Hepatocyte (in vitro differentiated cells): ENCODE results near the gene SLC12A7. TPM values are rescaled to one million over a fixed set of nuclear protein-coding genes. Genes with fewer than 3 reads are reported as not detected.

Experiments
- DNase-seq: peaks from one replicate; pipeline ENCODE4 v3.0.0-alpha.2; 2016; ENCODE audit warnings: low spot score
- H2AFZ ChIP-seq: fragments of 200-600 bp; sonication (generic); 2 replicates; pipeline ENCODE4 v1.6.0; 2016; ENCODE audit warnings: antibody characterized with exemption, mild to moderate bottlenecking
- H3K27ac ChIP-seq: fragments of 200-600 bp; sonication (generic); 2 replicates; pipeline ENCODE4 v1.5.1; 2016; ENCODE audit warnings: mild to moderate bottlenecking
- H3K27me3 ChIP-seq: fragments of 200-600 bp; sonication (generic); 2 replicates; pipeline ENCODE4 v1.6.1; 2016
- H3K36me3 ChIP-seq: fragments of 200-600 bp; sonication (generic); replicated peaks from 2 replicates; pipeline ENCODE4 v1.5.1; 2016; ENCODE audit warnings: low read depth; ENCODE audit not compliant: insufficient read depth
- H3K4me1 ChIP-seq: fragments of 200-600 bp; sonication (generic); 2 replicates; pipeline ENCODE4 v1.5.1; 2016; ENCODE audit warnings: mild to moderate bottlenecking, moderate library complexity; ENCODE audit not compliant: insufficient read depth
- H3K4me2 ChIP-seq: fragments of 200-600 bp; sonication (generic); 2 replicates; pipeline ENCODE4 v1.6.0; 2016
- H3K4me3 ChIP-seq: fragments of 200-600 bp; sonication (generic); 2 replicates; pipeline ENCODE4 v1.5.1; 2016; ENCODE audit warnings: mild to moderate bottlenecking
- H3K79me2 ChIP-seq: fragments of 200-600 bp; sonication (generic); 2 replicates; pipeline ENCODE4 v1.6.0; 2017; ENCODE audit warnings: mild to moderate bottlenecking
- H3K9me2 ChIP-seq: fragments of 200-600 bp; sonication (generic); replicated peaks from 2 replicates; pipeline ENCODE4 v1.6.0; 2017; ENCODE audit warnings: mild to moderate bottlenecking; ENCODE audit not compliant: insufficient read depth
- H3K9me3 ChIP-seq: fragments of 200-600 bp; sonication (generic); 2 replicates; pipeline ENCODE4 v1.5.1; 2016; ENCODE audit warnings: low read depth, mild to moderate bottlenecking
- H4K20me1 ChIP-seq: fragments of 200-600 bp; sonication (generic); 2 replicates; pipeline ENCODE4 v1.6.0; 2016; ENCODE audit warnings: mild to moderate bottlenecking; ENCODE audit not compliant: insufficient read depth, poor library complexity, severe bottlenecking
- EZH2 ChIP-seq: fragments of 200-600 bp; sonication (generic); IDR thresholded peaks from 2 replicates; pipeline ENCODE4 v1.6.1; 2016; ENCODE audit warnings: antibody characterized with exemption, mild to moderate bottlenecking, borderline replicate concordance
- EZH2phosphoT487 ChIP-seq: fragments of 200-600 bp; sonication (generic); IDR thresholded peaks from one replicate; pipeline ENCODE4 v1.6.1; 2018; ENCODE audit warnings: antibody characterized with exemption, mild to moderate bottlenecking, low read depth, moderate library complexity; ENCODE audit not compliant: unreplicated experiment, severe bottlenecking
- WGBS: methylation state at CpG from one replicate; pipeline ENCODE4 v1.1.6; 2016; ENCODE audit warnings: low lambda C conversion rate; ENCODE audit errors: missing lambda C conversion rate; 5-methylcytosine and 5-hydroxymethylcytosine counted together
- polyA plus RNA-seq: library from polyadenylated mRNA; unstranded; fragments of >200 nt; fragmentation: Nextera tagmentation; extraction: Ambion mirVana; gene quantifications from 2 replicates; pipeline ENCODE4 v1.2.1, GENCODE V29; 2016
- total RNA-seq: library from RNA; depleted of rRNA; stranded (reverse); fragments of >200 nt; gene quantifications from 2 replicates; pipeline ENCODE4 v1.2.3, GENCODE V29; 2014
- TF ChIP-seq, protein P1 (sequence below): fragments of 200-600 bp; sonication (generic); IDR thresholded peaks from 2 replicates; pipeline ENCODE4 v1.5.1; 2016; ENCODE audit warnings: antibody characterized with exemption, mild to moderate bottlenecking; ENCODE audit not compliant: poor library complexity

SLC12A7 gene
- total and polyA plus RNA-seq, 2 experiments from 2014 or later, result 30.2 to 34.3 TPM

GRCh38 chr5:1054799-1055775 is 56.8 kb downstream of the SLC12A7 start:
- Histone ChIP-seq H3K9me3 (no peaks in the 10 kb centered on the region), H3K79me2 (no peaks in the 10 kb centered on the region), H3K27ac (no peak overlapping the region), H3K27me3 (no peaks in the 10 kb centered on the region), H3K4me2 (no peak overlapping the region), H4K20me1 (no peaks in the 10 kb centered on the region), H3K36me3 (no peaks in the 10 kb centered on the region), H3K4me1 (no peaks in the 10 kb centered on the region), H2AFZ (no peak overlapping the region), H3K9me2 (no peaks in the 10 kb centered on the region), H3K4me3 (no peak overlapping the region)
- no peak for DNase-seq
- TF ChIP-seq EZH2phosphoT487, result no peak
- TF ChIP-seq, protein P1, sequence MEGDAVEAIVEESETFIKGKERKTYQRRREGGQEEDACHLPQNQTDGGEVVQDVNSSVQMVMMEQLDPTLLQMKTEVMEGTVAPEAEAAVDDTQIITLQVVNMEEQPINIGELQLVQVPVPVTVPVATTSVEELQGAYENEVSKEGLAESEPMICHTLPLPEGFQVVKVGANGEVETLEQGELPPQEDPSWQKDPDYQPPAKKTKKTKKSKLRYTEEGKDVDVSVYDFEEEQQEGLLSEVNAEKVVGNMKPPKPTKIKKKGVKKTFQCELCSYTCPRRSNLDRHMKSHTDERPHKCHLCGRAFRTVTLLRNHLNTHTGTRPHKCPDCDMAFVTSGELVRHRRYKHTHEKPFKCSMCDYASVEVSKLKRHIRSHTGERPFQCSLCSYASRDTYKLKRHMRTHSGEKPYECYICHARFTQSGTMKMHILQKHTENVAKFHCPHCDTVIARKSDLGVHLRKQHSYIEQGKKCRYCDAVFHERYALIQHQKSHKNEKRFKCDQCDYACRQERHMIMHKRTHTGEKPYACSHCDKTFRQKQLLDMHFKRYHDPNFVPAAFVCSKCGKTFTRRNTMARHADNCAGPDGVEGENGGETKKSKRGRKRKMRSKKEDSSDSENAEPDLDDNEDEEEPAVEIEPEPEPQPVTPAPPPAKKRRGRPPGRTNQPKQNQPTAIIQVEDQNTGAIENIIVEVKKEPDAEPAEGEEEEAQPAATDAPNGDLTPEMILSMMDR, result no peak
- no peak for TF ChIP-seq EZH2
- 93% methylated on average over 39 of the region's 39 CpGs for WGBS

- no peaks in the 10 kb centered on the region for H3K36me3 ChIP-seq
- H3K4me3 ChIP-seq, result no peak overlapping the region
- no peaks in the 10 kb centered on the region for H4K20me1 ChIP-seq
- no peaks in the 10 kb centered on the region for H3K27me3 ChIP-seq
- 93% methylated on average over 39 of the region's 39 CpGs for WGBS
- H3K79me2 ChIP-seq, result no peaks in the 10 kb centered on the region
- H2AFZ ChIP-seq, result no peak overlapping the region
- DNase-seq, result no peak
- TF ChIP-seq EZH2phosphoT487, result no peak
- TF ChIP-seq, protein P1, result no peak
- TF ChIP-seq EZH2, result no peak
- no peaks in the 10 kb centered on the region for H3K4me1 ChIP-seq
- no peak overlapping the region for H3K4me2 ChIP-seq
- H3K9me3 ChIP-seq, result no peaks in the 10 kb centered on the region
- no peak overlapping the region for H3K27ac ChIP-seq
- H3K9me2 ChIP-seq, result no peaks in the 10 kb centered on the region
Observed at GRCh38 chr5:1054018-1054798, 57.7 kb downstream of the SLC12A7 start.

GRCh38 chr5:1053391-1054017 is 58.4 kb downstream of the SLC12A7 start:
- H2AFZ ChIP-seq, result no peak overlapping the region
- DNase-seq, result no peak
- H3K9me2 ChIP-seq, result no peaks in the 10 kb centered on the region
- no peaks in the 10 kb centered on the region for H3K36me3 ChIP-seq
- TF ChIP-seq, protein P1, result no peak
- TF ChIP-seq EZH2, result no peak
- no peak for TF ChIP-seq EZH2phosphoT487
- H4K20me1 ChIP-seq, result no peaks in the 10 kb centered on the region
- H3K4me3 ChIP-seq, result no peak overlapping the region
- WGBS, result 94% methylated on average over 32 of the region's 32 CpGs
- H3K9me3 ChIP-seq, result no peaks in the 10 kb centered on the region
- H3K4me2 ChIP-seq, result no peak overlapping the region
- no peak overlapping the region for H3K27ac ChIP-seq
- H3K79me2 ChIP-seq, result no peaks in the 10 kb centered on the region
- no peaks in the 10 kb centered on the region for H3K27me3 ChIP-seq
- H3K4me1 ChIP-seq, result no peaks in the 10 kb centered on the region
